ENCODE data around the gene NR3C1.

Gene NR3C1

DNA sequence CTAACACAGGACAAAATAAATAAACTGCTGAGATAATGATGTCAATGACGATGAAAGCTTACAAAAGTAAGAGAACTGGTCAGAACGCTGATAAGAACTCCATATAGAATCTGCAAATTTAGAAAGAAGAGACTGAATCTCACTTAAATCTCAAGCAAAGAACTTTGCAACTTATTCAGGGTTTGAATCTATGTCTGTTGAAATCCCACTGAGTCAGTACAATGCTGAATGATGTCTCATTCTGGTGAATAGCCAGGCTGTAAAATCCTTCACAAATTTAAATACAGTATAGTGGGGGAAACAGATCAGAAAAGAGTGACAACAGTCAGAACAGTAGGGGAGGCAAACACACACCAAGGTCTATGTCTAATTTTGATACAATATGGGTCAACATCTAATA lies 38.9 kb upstream of the NR3C1 start:
- TF ChIP-seq, protein P1, sequence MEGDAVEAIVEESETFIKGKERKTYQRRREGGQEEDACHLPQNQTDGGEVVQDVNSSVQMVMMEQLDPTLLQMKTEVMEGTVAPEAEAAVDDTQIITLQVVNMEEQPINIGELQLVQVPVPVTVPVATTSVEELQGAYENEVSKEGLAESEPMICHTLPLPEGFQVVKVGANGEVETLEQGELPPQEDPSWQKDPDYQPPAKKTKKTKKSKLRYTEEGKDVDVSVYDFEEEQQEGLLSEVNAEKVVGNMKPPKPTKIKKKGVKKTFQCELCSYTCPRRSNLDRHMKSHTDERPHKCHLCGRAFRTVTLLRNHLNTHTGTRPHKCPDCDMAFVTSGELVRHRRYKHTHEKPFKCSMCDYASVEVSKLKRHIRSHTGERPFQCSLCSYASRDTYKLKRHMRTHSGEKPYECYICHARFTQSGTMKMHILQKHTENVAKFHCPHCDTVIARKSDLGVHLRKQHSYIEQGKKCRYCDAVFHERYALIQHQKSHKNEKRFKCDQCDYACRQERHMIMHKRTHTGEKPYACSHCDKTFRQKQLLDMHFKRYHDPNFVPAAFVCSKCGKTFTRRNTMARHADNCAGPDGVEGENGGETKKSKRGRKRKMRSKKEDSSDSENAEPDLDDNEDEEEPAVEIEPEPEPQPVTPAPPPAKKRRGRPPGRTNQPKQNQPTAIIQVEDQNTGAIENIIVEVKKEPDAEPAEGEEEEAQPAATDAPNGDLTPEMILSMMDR (IDR thresholded peaks at IDR 0.05; ENCODE audit: insufficient read depth, missing control alignments), result no peak

DNA sequence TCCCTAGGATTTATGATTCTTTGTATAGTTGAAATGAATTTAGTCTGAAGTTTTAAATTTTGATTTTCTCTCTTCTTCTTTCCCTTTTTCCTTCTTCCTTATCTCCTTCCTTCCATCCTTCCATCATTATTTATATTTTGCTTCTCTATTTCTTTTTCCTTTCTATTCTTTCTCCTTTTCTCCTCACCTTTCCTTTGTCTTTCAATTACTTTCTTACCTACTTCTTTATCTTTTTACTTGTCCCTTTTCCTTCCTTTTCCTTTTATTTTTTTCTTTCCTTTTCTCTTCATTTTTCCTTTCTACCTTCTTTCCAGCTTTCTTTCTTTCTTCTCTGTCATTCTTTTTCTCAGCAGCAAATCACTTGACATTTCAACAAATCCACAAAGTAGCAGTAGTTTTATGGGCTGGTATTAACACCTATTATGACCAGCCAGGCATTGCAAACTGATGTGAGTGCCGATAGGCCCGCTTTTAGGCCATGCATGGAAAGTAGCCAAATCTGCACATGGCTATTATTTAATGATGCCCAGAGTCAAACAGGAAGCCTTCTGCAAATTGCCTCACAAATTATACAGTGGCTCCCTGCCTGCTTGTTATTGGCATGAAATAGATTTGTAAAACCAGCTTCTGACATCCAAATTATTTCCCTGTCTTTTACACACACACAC lies 37.1 kb upstream of the NR3C1 start:
- no peak for FAIRE-seq
- TF ChIP-seq, protein P1 (IDR thresholded peaks at IDR 0.05; ENCODE audit: insufficient read depth, missing control alignments), result no peak
- no peak for DNase-seq (ENCODE audit: insufficient read length, low spot score)

More for the DNA sequence above, 38.9 kb upstream of the NR3C1 start:
- FAIRE-seq, result no peak
- no peak for DNase-seq (ENCODE audit: insufficient read length, low spot score)

DNA sequence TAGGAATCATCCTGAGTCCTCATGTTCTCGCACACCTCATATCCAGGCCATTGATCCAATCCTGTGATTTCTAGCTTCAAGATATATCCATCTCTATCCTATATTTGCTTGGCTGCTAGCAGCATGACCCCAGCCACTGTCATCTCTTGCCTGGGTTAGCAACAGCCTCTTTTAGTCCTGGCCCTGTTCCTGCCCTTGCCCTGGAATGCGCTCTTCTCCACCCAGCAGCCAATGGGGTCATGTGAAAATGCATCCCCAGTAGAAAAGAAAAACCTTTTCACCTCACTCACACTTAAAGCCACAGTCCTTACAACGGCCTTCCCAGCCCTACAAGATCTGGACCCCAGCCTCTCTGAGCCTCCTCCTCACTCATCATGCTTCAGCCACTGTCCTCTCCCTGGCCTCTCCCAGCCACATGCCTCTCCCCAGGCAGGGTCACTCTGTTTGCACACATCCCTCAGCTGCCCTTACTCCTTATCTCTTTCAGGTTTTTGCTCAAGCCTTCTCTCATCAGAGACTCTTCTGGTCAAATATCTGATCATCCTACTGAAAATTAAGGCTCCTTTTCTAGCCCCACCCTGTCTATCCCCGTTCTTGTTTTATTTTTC lies 34.3 kb upstream of the NR3C1 start:
- TF ChIP-seq, protein P1 (IDR thresholded peaks at IDR 0.05; ENCODE audit: insufficient read depth, missing control alignments), result no peak
- FAIRE-seq (no peak), DNase-seq (ENCODE audit: insufficient read length, low spot score) (no peak)

DNA sequence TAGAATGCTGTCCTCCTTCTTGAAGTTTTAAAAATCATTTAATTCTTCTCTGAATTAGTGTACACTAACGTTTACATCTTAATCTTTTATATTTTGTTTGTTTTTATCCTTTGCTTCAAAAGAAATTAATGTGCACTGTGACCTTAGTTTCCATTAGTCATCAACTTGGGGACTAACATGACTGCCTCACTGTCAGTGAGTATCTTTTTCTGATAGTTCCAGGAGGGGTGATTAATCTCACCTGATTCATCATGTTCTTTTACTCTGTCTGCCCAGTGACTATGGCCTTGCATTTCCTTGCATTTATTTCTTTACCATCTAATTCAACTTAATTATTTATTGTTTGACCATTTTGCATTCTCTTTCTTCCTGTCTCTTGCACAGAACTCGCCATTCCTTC lies 33.4 kb upstream of the NR3C1 start:
- TF ChIP-seq, protein P1 (IDR thresholded peaks at IDR 0.05; ENCODE audit: insufficient read depth, missing control alignments), result no peak
- DNase-seq (ENCODE audit: insufficient read length, low spot score) (no peak), FAIRE-seq (no peak)

DNA sequence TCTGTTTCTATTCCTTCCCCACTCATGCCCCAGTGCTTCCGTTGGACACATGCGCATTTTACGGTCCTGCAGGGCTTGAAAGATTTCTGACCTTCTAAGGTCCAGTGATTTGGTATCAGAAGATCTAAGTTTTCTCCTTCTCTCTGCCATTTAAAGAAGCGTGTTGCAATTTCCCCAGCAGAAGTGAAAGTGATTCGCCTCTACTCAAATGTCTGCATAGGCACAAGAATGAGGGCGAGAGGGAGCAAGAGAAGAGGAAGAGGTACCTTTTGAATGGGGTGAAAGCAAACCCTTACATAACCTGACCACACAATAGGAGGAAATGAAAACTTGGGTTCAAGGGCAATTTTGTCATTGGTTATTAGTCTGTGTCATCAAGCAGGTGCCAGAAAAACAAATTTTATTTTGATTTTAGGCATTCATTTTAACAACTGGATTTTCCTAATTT lies 31.7 kb upstream of the NR3C1 start:
- FAIRE-seq (no peak), DNase-seq (ENCODE audit: insufficient read length, low spot score) (no peak)
- TF ChIP-seq, protein P1 (IDR thresholded peaks at IDR 0.05; ENCODE audit: insufficient read depth, missing control alignments), result no peak

DNA sequence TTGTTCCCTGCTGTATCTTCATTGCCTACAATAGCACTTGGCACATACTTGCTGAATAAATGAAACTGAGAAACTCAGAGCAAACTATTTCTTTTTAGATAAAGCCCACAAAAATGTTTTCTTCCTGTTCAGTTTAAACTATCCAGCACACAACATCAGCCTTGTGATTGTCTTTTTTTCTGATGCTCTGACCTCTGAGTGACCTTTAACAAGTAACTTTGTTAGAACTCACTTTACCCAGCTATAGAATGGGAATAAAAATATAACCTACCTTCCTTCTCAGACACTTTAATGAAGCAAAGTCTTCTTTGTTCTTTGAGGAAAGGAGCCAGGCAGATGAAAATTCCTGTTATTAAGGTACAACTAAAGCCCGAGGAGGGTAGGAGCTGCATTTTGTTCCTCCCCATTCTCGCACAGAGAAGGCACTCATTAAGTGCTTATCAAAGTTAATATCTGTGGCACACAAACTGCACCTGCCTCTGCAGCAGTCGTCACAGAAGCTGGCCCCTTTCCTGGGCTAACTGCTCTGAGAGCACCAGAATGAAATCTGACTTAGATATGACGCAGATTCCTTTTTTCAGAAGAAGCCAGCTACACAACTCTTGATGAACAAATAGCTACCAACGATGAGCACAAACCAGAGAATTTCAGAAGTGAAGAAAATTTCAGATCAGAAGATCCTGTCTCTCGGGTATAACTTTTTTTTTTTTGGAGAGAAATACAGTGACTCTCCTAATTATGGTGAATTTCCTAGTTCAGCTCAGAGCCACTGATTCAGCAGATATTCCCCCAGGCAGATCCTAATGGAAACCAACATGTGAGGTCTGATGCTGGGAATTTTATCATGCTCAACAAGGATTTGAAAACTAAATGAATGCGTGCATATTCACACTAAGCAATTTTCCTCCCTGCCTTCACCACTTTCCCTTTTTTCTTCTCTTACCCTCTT lies 31.0 kb upstream of the NR3C1 start:
- no peak for DNase-seq (ENCODE audit: insufficient read length, low spot score)
- TF ChIP-seq, protein P1 (IDR thresholded peaks at IDR 0.05; ENCODE audit: insufficient read depth, missing control alignments), result no peak
- FAIRE-seq, result no peak

All from D721Med (cell line).